Heart left ventricle (tissue), 13 donors: Measurements from ENCODE around the gene MTF1.

ENCODE experiments used
- CTCF ChIP-seq, 12 donors: fragments of 200-600 bp; sonication (generic) in 4 of 12; IDR thresholded peaks; one replicate each; pipeline versions ENCODE4 v1.5.0 to v1.8.0; 2018 to 2022; ENCODE audit warnings: antibody characterized with exemption in 12 of 12, mild to moderate bottlenecking in 5 of 12
- POLR2A ChIP-seq, 2 donors: fragments of 450-650 bp; IDR thresholded peaks; one replicate each; pipeline ENCODE4 v1.6.1; 2017; ENCODE audit warnings: antibody characterized with exemption in 2 of 2, mild to moderate bottlenecking in 2 of 2, moderate library complexity in 2 of 2
- donor health status: ischemic (EF 13 %, LVEDD 7.1; RV severe dilation, severe dysfunction).
- donor health status: DM: no; HTN: yes; CAD: no.
- donor health status: DM: no; HTN: no; CAD: no.
- donor health status: ischemic (EF 25% LVEDD 6.9; RV normal size, moderate dysfunction).
- donor health status: ischemic (EF 25% LVEDD 5.7; RV mildly dilated, moderate dysfunction).
- donor health status: ischemic (EF 35%, LVEDD 5.7; RV mildly dilated, moderate dysfunction).
- donor health status: nonischemic (EF 11% LVEDD 7.7; RV severe dilation, severe dysfunction).
- donor health status: DM: yes; HTN: yes; CAD: no.
- donor health status: PGD.
- donor health status: ischemic (EF 29% LVEDD 5.4; RV normal size, mild dysfunction).
- donor health status: nonischemic (EF 23%, LVEDD 6.1; RV moderate dilation, normal function).

- TF ChIP-seq POLR2A (IDR thresholded peaks at IDR 0.05), result no peak
- TF ChIP-seq CTCF (IDR thresholded peaks at IDR 0.05), result no peak
Observed at GRCh38 chr1:37767488-37767887, 91.9 kb downstream of the MTF1 start.
